B cell (primary cell): ENCODE results near the gene PARP12. TPM values are rescaled to one million over a fixed set of nuclear protein-coding genes. Genes with fewer than 3 reads are reported as not detected.

Experiments used
- ATAC-seq: fragments of 200-7000 bp; cut with Tn5 transposase; one replicate; pipeline ENCODE4 v1.10.0; 2021; ENCODE audit warnings: low read depth, mild to moderate bottlenecking, moderate number of reproducible peaks, moderate library complexity
- CTCF ChIA-PET: fragments of 350-600 bp; sonication (Branson Sonifier 250); formaldehyde crosslinking; loops from one replicate; lab custom pipeline; 2021; ENCODE audit warnings: antibody characterized with exemption, inconsistent platforms; lab: Charles Lee
- POLR2A ChIA-PET: fragments of 350-600 bp; sonication (Branson Sonifier 250); formaldehyde crosslinking; loops from one replicate; lab custom pipeline; 2021; ENCODE audit warnings: antibody characterized with exemption; lab: Charles Lee
- DNase-seq: peaks from one replicate; pipeline ENCODE4 v3.0.0; 2013
- H2AFZ ChIP-seq: 2 replicates; pipeline ENCODE4 v1.6.1; 2012; ENCODE audit warnings: mild to moderate bottlenecking, low read depth, low read length; ENCODE audit not compliant: insufficient read depth, poor library complexity, severe bottlenecking
- H3K27ac ChIP-seq, 2 donors: 1 replicate in 1 of 2; 2 replicates in 1 of 2; pipeline ENCODE4 v1.5.1; 2012 to 2013; ENCODE audit warnings: low read length in 2 of 2, mild to moderate bottlenecking in 2 of 2, moderate library complexity in 1 of 2
- H3K27me3 ChIP-seq, 4 experiments: fragments of 200-600 bp in 1 of 4; sonication (generic) in 1 of 4; replicated peaks in 1 of 4; 1 replicate in 2 of 4; 2 replicates in 2 of 4; pipeline versions ENCODE4 v1.6.1 to v1.7.0; 2013 to 2016; ENCODE audit warnings: low read length in 3 of 4, mild to moderate bottlenecking in 2 of 4, mixed read lengths in 1 of 4, moderate library complexity in 1 of 4; ENCODE audit not compliant: insufficient read depth in 4 of 4, control insufficient read depth in 3 of 4; ENCODE audit errors: control extremely low read depth in 1 of 4
- H3K36me3 ChIP-seq, 2 experiments: replicated peaks in 1 of 2; 1 replicate in 1 of 2; 2 replicates in 1 of 2; pipeline versions ENCODE4 v1.6.1 to v1.7.1; 2013; ENCODE audit warnings: low read length in 1 of 2; ENCODE audit not compliant: insufficient read depth in 2 of 2, control insufficient read depth in 1 of 2; ENCODE audit errors: control extremely low read depth in 1 of 2, extremely low read depth in 1 of 2
- H3K4me1 ChIP-seq, 2 donors: fragments of 200-600 bp in 1 of 2; sonication (generic) in 1 of 2; 1 replicate in 1 of 2; 2 replicates in 1 of 2; pipeline versions ENCODE4 v1.5.1 to v1.6.1; 2013 to 2017; ENCODE audit warnings: low read length in 2 of 2; ENCODE audit not compliant: control insufficient read depth in 2 of 2, insufficient read depth in 2 of 2
- H3K4me2 ChIP-seq: replicated peaks from 2 replicates; pipeline ENCODE3; 2012; ENCODE audit warnings: mild to moderate bottlenecking, low read depth, low read length; ENCODE audit not compliant: poor library complexity, severe bottlenecking
- H3K4me3 ChIP-seq, 5 experiments: fragments of 200-600 bp in 1 of 5; sonication (generic) in 1 of 5; 1 replicate in 3 of 5; 2 replicates in 2 of 5; pipeline versions ENCODE4 v1.5.1 to v1.7.0; 2011 to 2016; ENCODE audit warnings: low read length in 4 of 5, mild to moderate bottlenecking in 4 of 5, low read depth in 2 of 5, control low read depth in 1 of 5, moderate library complexity in 1 of 5; ENCODE audit not compliant: insufficient read depth in 1 of 5; ENCODE audit errors: control extremely low read depth in 1 of 5, extremely low read depth in 1 of 5
- H3K79me2 ChIP-seq: fragments of 200-600 bp; sonication (generic); one replicate; pipeline ENCODE4 v1.6.0; 2016; ENCODE audit warnings: low read length; ENCODE audit not compliant: control insufficient read depth, insufficient read depth
- H3K9ac ChIP-seq: fragments of 200-600 bp; sonication (generic); 2 replicates; pipeline ENCODE4 v1.6.1; 2017; ENCODE audit warnings: mild to moderate bottlenecking, low read length, moderate library complexity
- H3K9me3 ChIP-seq, 3 donors: one replicate each; pipeline versions ENCODE4 v1.6.1 to v1.7.1; 2013; ENCODE audit warnings: low read length in 2 of 3; ENCODE audit not compliant: control insufficient read depth in 2 of 3, insufficient read depth in 1 of 3; ENCODE audit errors: control extremely low read depth in 1 of 3
- H4K20me1 ChIP-seq: 2 replicates; pipeline ENCODE4 v1.6.0; 2012; ENCODE audit warnings: mild to moderate bottlenecking, low read length; ENCODE audit not compliant: insufficient read depth, control insufficient read depth, poor library complexity, severe bottlenecking
- H3K27ac Mint-ChIP-seq: one replicate; pipeline ENCODE4 v1.8.0; 2021; ENCODE audit warnings: mixed read lengths
- H3K27me3 Mint-ChIP-seq: one replicate; pipeline ENCODE4 v1.8.0; 2021; ENCODE audit warnings: mixed read lengths
- H3K4me1 Mint-ChIP-seq: one replicate; pipeline ENCODE4 v1.8.0; 2021; ENCODE audit warnings: mixed read lengths
- H3K4me3 Mint-ChIP-seq: one replicate; pipeline ENCODE4 v1.8.0; 2021; ENCODE audit warnings: mixed read lengths
- H3K9me3 Mint-ChIP-seq: one replicate; pipeline ENCODE4 v1.8.0; 2022; ENCODE audit warnings: mixed read lengths; ENCODE audit not compliant: insufficient read depth
- CTCF ChIP-seq: fragments of 200-600 bp; IDR thresholded peaks from one replicate; pipeline ENCODE4 v1.8.0; 2022; ENCODE audit warnings: antibody characterized with exemption, mild to moderate bottlenecking
- EZH2 ChIP-seq: IDR thresholded peaks from 2 replicates; pipeline ENCODE4 v1.6.1; 2012; ENCODE audit warnings: borderline replicate concordance, low read depth, mild to moderate bottlenecking, moderate library complexity, low read length; ENCODE audit not compliant: insufficient read depth, poor library complexity, severe bottlenecking
- WGBS: methylation state at CpG from one replicate; pipeline ENCODE4 v1.1.5; 2013; ENCODE audit warnings: missing lambda C conversion rate; ENCODE audit not compliant: insufficient coverage; 5-methylcytosine and 5-hydroxymethylcytosine counted together
- intact Hi-C: fragments of 100-400 bp; cut with micrococcal nuclease; formaldehyde crosslinking; loops from one replicate; pipeline ENCODE4 v1.10.0; 2022
- polyA plus RNA-seq: library from polyadenylated mRNA; depleted of rRNA; stranded (reverse); fragments of >200 nt; gene quantifications from 2 replicates; pipeline ENCODE4 v1.2.3, GENCODE V29; 2012
- total RNA-seq, 2 donors: library from RNA; stranded (reverse); fragments of 120-200 nt in 1 of 2; gene quantifications; 1 replicate in 1 of 2; 2 replicates in 1 of 2; pipeline versions ENCODE4 v1.2.3 to v1.2.4, GENCODE V29; 2013 to 2022

The PARP12 gene
- total and polyA plus RNA-seq, 2 donors (not counting 1 experiment from before 2014, with no cell fraction given): 170 to 177 TPM

GRCh38 chr7:140057143-140057535 lies 5.6 kb downstream of the PARP12 start:
- peaks cover 0 to 34% of the 10 kb centered on the region in 2 experiments for H3K36me3 ChIP-seq
- TF ChIP-seq EZH2 (no peak), CTCF (no peak)
- ATAC-seq (no peak), DNase-seq (no peak)
- peaks cover 47 to 50% of the 10 kb centered on the region in 2 donors for H3K4me1 ChIP-seq
- no peaks in the 10 kb centered on the region for H3K27me3 ChIP-seq
- ChIA-PET POLR2A (no interaction called here), CTCF (no interaction called here)
- H2AFZ ChIP-seq: no peak overlapping the region
- no peaks in the 10 kb centered on the region for H3K9me3 ChIP-seq
- no peak overlapping the region for H3K9ac ChIP-seq
- no peak overlapping the region for H3K4me2 ChIP-seq
- peaks cover 84% of the 10 kb centered on the region for H3K4me1 Mint-ChIP-seq
- 100% methylated on average over 3 of the region's 3 CpGs for WGBS
- H3K4me3 Mint-ChIP-seq: no peak overlapping the region
- intact Hi-C loops: no loop called here
- H3K79me2 ChIP-seq: peaks cover 76% of the 10 kb centered on the region
- peaks cover 55% of the 10 kb centered on the region for H4K20me1 ChIP-seq
- peak overlapping the region in 1 of 2 donors; percentile 81 for H3K27ac ChIP-seq
- peak overlapping the region; percentile 68 for H3K27ac Mint-ChIP-seq
- H3K9me3 Mint-ChIP-seq: no peaks in the 10 kb centered on the region
- no peak overlapping the region for H3K4me3 ChIP-seq
- no peaks in the 10 kb centered on the region for H3K27me3 Mint-ChIP-seq

DNA sequence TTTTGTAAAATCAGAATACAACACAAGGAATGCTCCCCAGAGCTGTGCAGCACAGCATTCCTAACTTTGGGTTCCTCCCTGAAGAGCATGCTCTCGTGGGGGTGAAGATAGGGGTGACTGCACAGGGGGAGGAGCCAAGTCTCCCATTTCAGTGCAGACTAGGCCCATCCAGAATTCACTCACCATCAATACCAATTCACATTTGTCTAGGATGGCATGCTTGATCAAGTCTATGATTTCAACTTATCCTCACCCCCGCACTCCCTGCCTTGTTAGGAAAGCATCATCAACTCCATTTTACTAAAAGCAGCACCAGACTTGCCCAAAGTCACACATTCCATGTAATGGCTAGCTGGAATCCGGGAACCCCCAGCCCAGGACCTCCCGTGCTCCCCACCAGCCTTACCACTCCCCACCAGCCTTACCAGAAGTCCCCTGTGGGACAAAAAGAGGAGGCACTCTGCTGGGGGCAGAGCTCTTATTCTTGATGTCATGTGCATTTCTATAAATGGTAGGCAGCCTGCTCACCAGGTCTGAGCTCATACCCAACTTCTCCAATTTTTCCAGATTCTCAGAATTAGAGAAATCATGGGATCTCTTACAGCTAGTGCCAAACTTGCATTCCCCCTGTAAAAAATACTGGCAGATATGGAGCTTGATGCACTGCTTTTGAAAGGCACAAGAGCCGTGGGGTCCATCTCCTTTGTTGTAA lies 6.2 kb downstream of the PARP12 start:
- peaks cover 46 to 47% of the 10 kb centered on the region in 2 donors for H3K4me1 ChIP-seq
- no peaks in the 10 kb centered on the region for H3K9me3 ChIP-seq
- H4K20me1 ChIP-seq: peaks cover 51% of the 10 kb centered on the region
- WGBS: 95% methylated on average over 2 of the region's 5 CpGs
- no peak overlapping the region for H2AFZ ChIP-seq
- Mint-ChIP-seq H3K27ac (peak overlapping the region; percentile 59), H3K4me3 (no peak overlapping the region), H3K4me1 (peaks cover 85% of the 10 kb centered on the region), H3K9me3 (no peaks in the 10 kb centered on the region), H3K27me3 (no peaks in the 10 kb centered on the region)
- no peak for TF ChIP-seq CTCF
- no peak for TF ChIP-seq EZH2
- no peaks in the 10 kb centered on the region for H3K27me3 ChIP-seq
- CTCF ChIA-PET: no interaction called here
- POLR2A ChIA-PET: interaction anchor here (0.6 kb wide), 1 partner anchor 1498 kb away, joined by 5 read pairs; no protein-coding TSS in a partner anchor
- no peak overlapping the region for H3K9ac ChIP-seq
- H3K4me2 ChIP-seq: no peak overlapping the region
- peak overlapping the region in 1 of 2 donors; percentile 81 for H3K27ac ChIP-seq
- H3K36me3 ChIP-seq: peaks cover 0 to 34% of the 10 kb centered on the region in 2 experiments
- H3K4me3 ChIP-seq: no peak overlapping the region
- intact Hi-C loops: no loop called here
- DNase-seq (no peak), ATAC-seq (no peak)
- H3K79me2 ChIP-seq: peaks cover 74% of the 10 kb centered on the region
